ENCODE data around the gene PAFAH1B1.

- TF ChIP-seq CTCF (IDR thresholded peaks at IDR 0.05; ENCODE audit: low read depth, low read length, missing input control), result no peak
- TF ChIP-seq REST (IDR thresholded peaks at IDR 0.05), result no peak
- no peak for TF ChIP-seq ZBTB33 (IDR thresholded peaks at IDR 0.05)
- TF ChIP-seq ATF3 (IDR thresholded peaks at IDR 0.05), result no peak
- no peak for TF ChIP-seq MAX (IDR thresholded peaks at IDR 0.05)
- no peak for TF ChIP-seq JUND (IDR thresholded peaks at IDR 0.05)
- TF ChIP-seq RAD21 (IDR thresholded peaks at IDR 0.05), result no peak
- no peak for TF ChIP-seq EGR1 (IDR thresholded peaks at IDR 0.05; ENCODE audit: low read depth in 2 of 2)
- no peak for TF ChIP-seq TAF1 (conservative IDR thresholded peaks at IDR 0.05)
Measured at GRCh38 chr17:2693561-2694380, 100.3 kb downstream of the PAFAH1B1 start.
